Measurements from ENCODE around the gene CABP7.

DNA sequence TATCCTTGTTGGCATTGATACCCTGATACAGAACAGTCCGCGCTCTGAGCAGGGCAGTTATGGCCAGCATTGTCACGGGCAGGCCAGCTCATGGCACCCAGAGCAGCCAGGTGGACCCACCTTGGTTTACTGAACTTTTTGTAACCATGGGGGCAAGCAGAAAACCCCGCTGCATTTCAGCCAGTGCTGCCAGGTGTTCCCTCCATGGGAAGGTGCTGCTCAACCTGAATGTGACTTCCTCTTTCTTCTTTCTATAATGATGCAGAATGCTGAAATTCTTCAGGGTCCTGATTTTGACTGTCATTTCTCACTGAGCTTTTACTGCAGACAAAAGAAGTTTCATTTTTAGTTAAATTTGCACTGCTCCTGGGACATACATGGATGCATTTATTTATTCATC is 35.6 kb upstream of the CABP7 start:
- TF ChIP-seq CTCF (IDR thresholded peaks at IDR 0.05) (no peak), POLR2A (IDR thresholded peaks at IDR 0.05) (no peak)
